ENCODE measurements around the gene SMCO2. TPM values are rescaled to one million over a fixed set of nuclear protein-coding genes. Genes with fewer than 3 reads are reported as not detected.

SMCO2 gene
- total RNA-seq, 1 experiment from 2014 or later, result not detected

- DNase-seq (ENCODE audit: low read depth), result no peak
Measured at GRCh38 chr12:27499377-27499776, 52.8 kb downstream of the SMCO2 start.

- no peak for DNase-seq (ENCODE audit: low read depth)
Measured at GRCh38 chr12:27500546-27500945, 54.0 kb downstream of the SMCO2 start.

- no peak for DNase-seq (ENCODE audit: low read depth)
Measured at GRCh38 chr12:27502021-27502435, 55.5 kb downstream of the SMCO2 start.

GRCh38 chr12:27504507-27504906 lies 58.0 kb downstream of the SMCO2 start:
- peak; percentile 43 for DNase-seq (ENCODE audit: low read depth)

- DNase-seq (ENCODE audit: low read depth), result no peak
Measured at GRCh38 chr12:27505109-27505508, 58.6 kb downstream of the SMCO2 start.

- DNase-seq (ENCODE audit: low read depth), result no peak
Measured at GRCh38 chr12:27505761-27506160, 59.2 kb downstream of the SMCO2 start.

GRCh38 chr12:27506645-27507189 lies 60.2 kb downstream of the SMCO2 start:
- no peak for DNase-seq (ENCODE audit: low read depth)

GRCh38 chr12:27508736-27509431 lies 62.3 kb downstream of the SMCO2 start:
- no peak for DNase-seq (ENCODE audit: low read depth)

GRCh38 chr12:27511031-27511722 lies 64.6 kb downstream of the SMCO2 start:
- no peak for DNase-seq (ENCODE audit: low read depth)

- DNase-seq (ENCODE audit: low read depth), result no peak
Measured at GRCh38 chr12:27511723-27512045, 65.1 kb downstream of the SMCO2 start.

GRCh38 chr12:27513155-27513824 lies 66.8 kb downstream of the SMCO2 start:
- DNase-seq (ENCODE audit: low read depth), result no peak

- no peak for DNase-seq (ENCODE audit: low read depth)
Measured at GRCh38 chr12:27515671-27516070, 69.1 kb downstream of the SMCO2 start.

GRCh38 chr12:27516625-27517024 lies 70.1 kb downstream of the SMCO2 start:
- DNase-seq (ENCODE audit: low read depth), result no peak

- DNase-seq (ENCODE audit: low read depth), result no peak
Measured at GRCh38 chr12:27517546-27517945, 71.0 kb downstream of the SMCO2 start.

GRCh38 chr12:27517961-27518665 lies 71.6 kb downstream of the SMCO2 start:
- no peak for DNase-seq (ENCODE audit: low read depth)

- peak; percentile 69 for DNase-seq (ENCODE audit: low read depth)
Measured at GRCh38 chr12:27521066-27521465, 74.5 kb downstream of the SMCO2 start.

- no peak for DNase-seq (ENCODE audit: low read depth)
Measured at GRCh38 chr12:27521981-27522380, 75.4 kb downstream of the SMCO2 start.

GRCh38 chr12:27523305-27523641 lies 76.7 kb downstream of the SMCO2 start:
- no peak for DNase-seq (ENCODE audit: low read depth)

- peak; percentile 97 for DNase-seq (ENCODE audit: low read depth)
Measured at GRCh38 chr12:27523642-27524493, 77.3 kb downstream of the SMCO2 start, which contains the start of gene PPFIBP1. PPFIBP1 (plus strand) TSS chr12:27524206; CDS start chr12:27633397, 109,191 bp downstream.

GRCh38 chr12:27524494-27524835 lies 77.9 kb downstream of the SMCO2 start:
- no peak for DNase-seq (ENCODE audit: low read depth)

Data from RPMI7951 (cell line).